Hippocampal formation (tissue), 2 donors: ENCODE results near the gene TNNI3K.

Source experiments
- DNase-seq, 2 donors: peaks; one replicate each; lab custom pipeline; 2025; lab: John Stamatoyannopoulos, UW

Gene TNNI3K

DNA sequence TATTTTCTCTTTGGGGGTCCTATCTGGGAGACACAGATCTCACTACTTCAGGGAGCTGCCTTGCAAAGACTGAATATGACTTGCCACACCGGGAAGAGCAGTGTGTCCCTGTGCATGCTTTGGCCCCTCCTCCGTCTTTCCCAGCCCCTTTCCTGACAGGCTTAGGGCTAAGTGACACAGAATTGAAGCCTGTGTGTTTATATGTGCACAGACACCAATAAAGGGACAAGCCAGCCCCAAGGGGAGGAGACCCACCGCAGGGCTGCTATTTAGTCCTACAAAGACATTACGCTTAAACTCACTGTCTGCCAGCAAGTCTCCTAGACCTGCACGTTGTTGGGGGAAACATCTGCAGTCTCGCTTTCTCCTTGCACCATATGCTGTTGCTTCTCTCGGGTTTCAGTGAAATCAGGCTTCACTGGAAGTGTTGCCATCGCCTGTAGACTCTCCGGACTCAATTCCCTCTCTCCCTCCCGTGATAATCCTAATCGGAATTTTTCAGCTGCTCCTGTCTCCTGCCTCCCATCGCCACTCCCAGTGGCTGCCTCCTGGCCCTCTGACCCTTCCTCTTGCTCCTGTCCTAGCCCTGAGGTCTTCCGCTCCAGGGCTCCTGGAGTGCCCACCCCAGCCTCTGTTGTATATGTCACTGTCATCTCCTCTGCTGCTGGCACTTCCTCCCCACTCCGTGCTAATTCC is 335.8 kb downstream of the TNNI3K start:
- DNase-seq, result no peak

DNA sequence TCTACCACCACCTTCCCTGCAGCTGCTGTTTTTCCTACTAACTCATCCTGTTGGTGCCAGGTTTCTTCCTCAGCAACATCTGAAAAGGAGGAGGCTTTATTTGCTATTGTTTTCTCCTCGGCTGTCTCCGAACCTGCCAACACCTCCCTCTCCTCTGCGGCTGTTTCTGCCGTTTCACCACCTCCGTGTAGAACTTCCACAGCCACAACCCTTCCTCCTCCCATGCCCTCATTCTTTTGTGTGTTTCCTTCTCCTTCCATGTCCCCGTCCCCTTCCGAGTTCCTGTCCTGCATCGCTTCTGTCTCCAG is 336.3 kb downstream of the TNNI3K start:
- no peak for DNase-seq

GRCh38 chr1:74571891-74572290 is 336.7 kb downstream of the TNNI3K start:
- DNase-seq, result no peak

DNA sequence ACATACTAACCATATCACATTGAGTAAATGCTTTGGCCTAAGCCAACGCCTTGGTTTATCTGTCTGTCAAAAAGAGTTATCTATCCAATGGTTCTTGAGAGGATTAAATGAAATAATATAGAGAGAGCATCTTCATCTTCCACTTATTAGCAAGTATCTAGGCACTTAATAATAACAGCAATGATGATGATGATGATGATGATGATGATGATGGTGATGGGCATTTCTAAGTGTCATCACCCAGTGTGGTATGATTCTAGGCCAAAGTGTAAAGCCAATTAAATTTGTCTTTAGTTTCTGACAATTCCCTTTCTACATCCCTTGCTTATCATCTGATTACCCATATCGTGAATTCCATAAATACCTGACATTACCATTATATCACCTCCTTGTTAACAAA is 342.9 kb downstream of the TNNI3K start:
- no peak for DNase-seq

- no peak for DNase-seq
Observed at GRCh38 chr1:74579425-74579824, 344.2 kb downstream of the TNNI3K start.

GRCh38 chr1:74583397-74583796 is 348.2 kb downstream of the TNNI3K start:
- DNase-seq, result no peak

- no peak for DNase-seq
Observed at GRCh38 chr1:74584185-74584584, 349.0 kb downstream of the TNNI3K start.

- no peak for DNase-seq
Observed at GRCh38 chr1:74586253-74586897, 351.2 kb downstream of the TNNI3K start.

- no peak for DNase-seq
Observed at GRCh38 chr1:74587888-74588287, 352.7 kb downstream of the TNNI3K start.

DNA sequence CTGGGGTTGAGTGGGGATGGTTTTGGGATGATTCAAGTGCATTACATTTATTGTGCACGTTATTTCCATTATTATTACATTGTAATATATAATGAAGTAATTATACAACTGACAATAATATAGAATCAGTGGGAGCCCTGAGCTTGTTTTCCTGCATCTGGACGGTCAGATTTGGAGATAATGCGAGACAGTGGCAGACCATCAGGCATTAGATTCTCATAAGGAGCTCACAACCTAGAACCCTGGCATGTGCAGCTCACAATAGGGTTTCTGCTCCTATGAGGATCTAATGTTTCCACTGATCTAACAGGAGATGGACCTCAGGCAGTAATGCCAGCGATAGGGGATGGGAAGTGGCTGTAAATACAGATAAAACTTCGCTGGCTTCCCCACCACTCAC is 355.1 kb downstream of the TNNI3K start:
- no peak for DNase-seq

DNA sequence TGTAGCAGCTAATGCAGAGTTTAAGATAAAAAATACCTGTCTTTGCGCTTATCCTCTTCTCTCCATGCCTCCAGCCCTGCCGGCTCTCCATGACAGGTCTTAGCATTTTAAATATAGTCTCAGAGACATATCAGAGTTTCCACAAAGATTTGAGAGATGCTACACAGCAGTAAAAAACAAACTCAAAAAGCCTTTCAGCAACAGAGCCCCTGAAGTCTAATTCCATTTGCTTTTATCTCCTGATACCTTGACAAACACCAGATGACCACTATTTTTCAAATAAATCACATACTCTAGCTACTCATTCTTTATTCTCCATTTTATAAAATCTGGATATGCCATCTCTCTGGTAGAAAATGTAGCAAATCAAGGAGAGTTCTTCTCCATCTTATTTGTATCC is 356.8 kb downstream of the TNNI3K start:
- DNase-seq, result no peak

- DNase-seq, result no peak
Observed at GRCh38 chr1:74592580-74593355, 357.6 kb downstream of the TNNI3K start.
